ENCODE measurements around the gene ZNF79. TPM values are rescaled to one million over a fixed set of nuclear protein-coding genes. Genes with fewer than 3 reads are reported as not detected.
"Not testable (repeated sequence)": the region's sequence is repeated elsewhere in the genome, so short reads cannot be mapped to it uniquely, and the experiment has no call there.

ZNF79 gene
- total RNA-seq, 1 experiment from 2014 or later = 11.6 TPM

DNA sequence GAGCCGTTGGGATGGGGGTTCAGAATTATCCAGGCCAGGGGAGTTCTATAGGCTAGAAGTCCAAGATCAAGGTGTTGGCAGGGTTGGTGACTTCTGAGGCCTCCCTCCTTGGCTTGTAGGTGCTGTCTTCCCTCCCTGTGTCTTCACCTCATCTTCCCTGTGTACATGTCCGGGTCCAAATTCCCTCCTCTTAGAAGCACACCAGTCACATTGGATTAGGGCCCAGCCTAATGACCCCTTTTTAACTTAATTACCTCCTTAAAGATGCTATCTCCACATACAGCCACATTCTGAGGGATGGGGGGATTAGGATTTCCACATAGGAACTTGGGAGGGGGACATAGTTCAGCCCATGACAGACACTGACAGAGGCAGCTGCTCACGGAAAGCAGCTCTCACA is 39.2 kb downstream of the ZNF79 start:
- CTCF ChIA-PET = no interaction called here
- H3K9me3 ChIP-seq (ENCODE audit: low read depth, low read length, poor library complexity, severe bottlenecking) = no peaks in the 10 kb centered on the region
- peaks cover 15% of the 10 kb centered on the region for H3K36me3 ChIP-seq (ENCODE audit: insufficient read depth, low read length, poor library complexity, severe bottlenecking)
- H3K4me1 ChIP-seq (ENCODE audit: insufficient read depth, low read length, poor library complexity, severe bottlenecking) = no peaks in the 10 kb centered on the region
- no peak for DNase-seq (ENCODE audit: low spot score)
- intact Hi-C loops (cut with micrococcal nuclease; ENCODE audit: unreplicated experiment) = no loop called here
- BruUV-seq (replicated peaks) = no TSS peak
- H3K4me3 ChIP-seq (ENCODE audit: low read depth, low read length, poor library complexity, severe bottlenecking) = no peak overlapping the region
- TF ChIP-seq, protein P1, sequence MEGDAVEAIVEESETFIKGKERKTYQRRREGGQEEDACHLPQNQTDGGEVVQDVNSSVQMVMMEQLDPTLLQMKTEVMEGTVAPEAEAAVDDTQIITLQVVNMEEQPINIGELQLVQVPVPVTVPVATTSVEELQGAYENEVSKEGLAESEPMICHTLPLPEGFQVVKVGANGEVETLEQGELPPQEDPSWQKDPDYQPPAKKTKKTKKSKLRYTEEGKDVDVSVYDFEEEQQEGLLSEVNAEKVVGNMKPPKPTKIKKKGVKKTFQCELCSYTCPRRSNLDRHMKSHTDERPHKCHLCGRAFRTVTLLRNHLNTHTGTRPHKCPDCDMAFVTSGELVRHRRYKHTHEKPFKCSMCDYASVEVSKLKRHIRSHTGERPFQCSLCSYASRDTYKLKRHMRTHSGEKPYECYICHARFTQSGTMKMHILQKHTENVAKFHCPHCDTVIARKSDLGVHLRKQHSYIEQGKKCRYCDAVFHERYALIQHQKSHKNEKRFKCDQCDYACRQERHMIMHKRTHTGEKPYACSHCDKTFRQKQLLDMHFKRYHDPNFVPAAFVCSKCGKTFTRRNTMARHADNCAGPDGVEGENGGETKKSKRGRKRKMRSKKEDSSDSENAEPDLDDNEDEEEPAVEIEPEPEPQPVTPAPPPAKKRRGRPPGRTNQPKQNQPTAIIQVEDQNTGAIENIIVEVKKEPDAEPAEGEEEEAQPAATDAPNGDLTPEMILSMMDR (conservative IDR thresholded peaks at IDR 0.05; ENCODE audit: low read depth, low read length) = no peak
- TF ChIP-seq EZH2 (IDR thresholded peaks at IDR 0.05; ENCODE audit: borderline replicate concordance, low read depth, low read length, poor library complexity, severe bottlenecking) = no peak
- no peak overlapping the region for H3K27ac ChIP-seq (ENCODE audit: low read depth, low read length, poor library complexity, severe bottlenecking)
- POLR2A ChIA-PET (ENCODE audit: low non-redundant PET) = no interaction called here
- no peaks in the 10 kb centered on the region for H3K27me3 ChIP-seq (replicated peaks; ENCODE audit: insufficient read depth, low read depth, low read length, poor library complexity)

DNA sequence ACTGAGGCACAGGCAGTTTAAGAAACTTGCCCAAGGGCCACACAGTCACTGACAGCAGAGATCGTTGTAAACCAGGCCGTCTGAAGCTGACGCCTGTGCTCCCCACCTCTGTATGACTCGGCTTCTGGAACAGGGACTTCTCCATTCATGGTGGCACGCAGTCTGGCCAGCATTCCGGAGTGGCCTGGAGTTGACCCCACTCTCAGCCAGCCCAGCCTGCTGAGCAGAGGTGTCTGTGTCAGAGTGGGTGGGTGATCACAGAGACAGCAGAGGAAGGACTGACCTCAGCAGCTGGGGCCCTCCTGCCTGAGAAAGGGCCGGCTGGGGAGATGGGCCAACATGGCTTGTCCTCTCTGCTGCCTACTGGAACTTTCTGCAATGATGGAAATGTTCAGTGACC is 39.7 kb downstream of the ZNF79 start:
- no peaks in the 10 kb centered on the region for H3K9me3 ChIP-seq (ENCODE audit: low read depth, low read length, poor library complexity, severe bottlenecking)
- H3K27ac ChIP-seq (ENCODE audit: low read depth, low read length, poor library complexity, severe bottlenecking) = no peak overlapping the region
- DNase-seq (ENCODE audit: low spot score) = no peak
- BruUV-seq (replicated peaks) = no TSS peak
- H3K4me1 ChIP-seq (ENCODE audit: insufficient read depth, low read length, poor library complexity, severe bottlenecking) = no peaks in the 10 kb centered on the region
- H3K36me3 ChIP-seq (ENCODE audit: insufficient read depth, low read length, poor library complexity, severe bottlenecking) = peaks cover 15% of the 10 kb centered on the region
- POLR2A ChIA-PET (ENCODE audit: low non-redundant PET) = no interaction called here
- no peaks in the 10 kb centered on the region for H3K27me3 ChIP-seq (replicated peaks; ENCODE audit: insufficient read depth, low read depth, low read length, poor library complexity)
- H3K4me3 ChIP-seq (ENCODE audit: low read depth, low read length, poor library complexity, severe bottlenecking) = no peak overlapping the region
- intact Hi-C loops (cut with micrococcal nuclease; ENCODE audit: unreplicated experiment) = no loop called here
- TF ChIP-seq, protein P1 (conservative IDR thresholded peaks at IDR 0.05; ENCODE audit: low read depth, low read length) = no peak
- no peak for TF ChIP-seq EZH2 (IDR thresholded peaks at IDR 0.05; ENCODE audit: borderline replicate concordance, low read depth, low read length, poor library complexity, severe bottlenecking)
- CTCF ChIA-PET = no interaction called here

DNA sequence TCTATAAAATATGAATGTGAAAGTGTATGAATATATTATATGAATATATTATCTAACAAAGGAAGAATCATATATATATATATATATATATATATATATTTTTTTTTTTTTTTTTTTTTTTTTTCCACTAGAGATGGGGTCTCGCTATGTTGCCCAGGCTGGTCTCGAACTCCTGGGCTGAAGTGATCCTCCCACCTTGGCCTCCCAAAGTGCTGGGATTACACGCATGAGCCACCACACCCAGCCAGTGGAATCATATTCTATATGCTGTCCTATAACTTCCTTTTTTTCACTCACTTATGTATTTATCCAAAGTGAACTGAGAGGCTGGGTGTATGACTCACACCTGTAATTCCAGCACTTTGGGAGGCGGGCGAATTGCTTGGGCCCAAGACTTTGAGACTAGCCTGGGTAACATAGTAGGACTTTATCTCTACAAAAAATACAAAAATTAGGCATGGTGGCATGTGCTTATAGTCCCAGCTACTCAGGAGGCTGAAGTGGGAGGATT is 42.3 kb downstream of the ZNF79 start:
- H3K27me3 ChIP-seq (replicated peaks; ENCODE audit: insufficient read depth, low read depth, low read length, poor library complexity); intact Hi-C loops (cut with micrococcal nuclease; ENCODE audit: unreplicated experiment); H3K4me3 ChIP-seq (ENCODE audit: low read depth, low read length, poor library complexity, severe bottlenecking); DNase-seq (ENCODE audit: low spot score); BruUV-seq (replicated peaks); CTCF ChIA-PET; POLR2A ChIA-PET (ENCODE audit: low non-redundant PET); H3K4me1 ChIP-seq (ENCODE audit: insufficient read depth, low read length, poor library complexity, severe bottlenecking); H3K27ac ChIP-seq (ENCODE audit: low read depth, low read length, poor library complexity, severe bottlenecking); H3K9me3 ChIP-seq (ENCODE audit: low read depth, low read length, poor library complexity, severe bottlenecking): not testable (repeated sequence)
- peaks cover 15% of the 10 kb centered on the region for H3K36me3 ChIP-seq (ENCODE audit: insufficient read depth, low read length, poor library complexity, severe bottlenecking)

GRCh38 chr9:127467621-127468020 is 43.4 kb downstream of the ZNF79 start:
- no peaks in the 10 kb centered on the region for H3K9me3 ChIP-seq (ENCODE audit: low read depth, low read length, poor library complexity, severe bottlenecking)
- no peak for DNase-seq (ENCODE audit: low spot score)
- intact Hi-C loops (cut with micrococcal nuclease; ENCODE audit: unreplicated experiment) = no loop called here
- TF ChIP-seq, protein P1 (conservative IDR thresholded peaks at IDR 0.05; ENCODE audit: low read depth, low read length) = no peak
- no peak for TF ChIP-seq EZH2 (IDR thresholded peaks at IDR 0.05; ENCODE audit: borderline replicate concordance, low read depth, low read length, poor library complexity, severe bottlenecking)
- no peaks in the 10 kb centered on the region for H3K27me3 ChIP-seq (replicated peaks; ENCODE audit: insufficient read depth, low read depth, low read length, poor library complexity)
- H3K36me3 ChIP-seq (ENCODE audit: insufficient read depth, low read length, poor library complexity, severe bottlenecking) = peaks cover 8% of the 10 kb centered on the region
- ChIA-PET POLR2A (ENCODE audit: low non-redundant PET) (no interaction called here), CTCF (no interaction called here)
- BruUV-seq (replicated peaks) = no TSS peak
- no peak overlapping the region for H3K4me3 ChIP-seq (ENCODE audit: low read depth, low read length, poor library complexity, severe bottlenecking)
- no peaks in the 10 kb centered on the region for H3K4me1 ChIP-seq (ENCODE audit: insufficient read depth, low read length, poor library complexity, severe bottlenecking)
- H3K27ac ChIP-seq (ENCODE audit: low read depth, low read length, poor library complexity, severe bottlenecking) = no peak overlapping the region
